Fibroblast of the aortic adventitia (primary cell): ENCODE data around the gene DCHS2. TPM values are rescaled to one million over a fixed set of nuclear protein-coding genes. Genes with fewer than 3 reads are reported as not detected.

Experiments
- DNase-seq: peaks from one replicate; pipeline ENCODE4 v3.0.0-alpha.2; 2010; ENCODE audit warnings: low read depth
- H3K4me3 ChIP-seq: 2 replicates; pipeline ENCODE4 v1.5.1; 2011; ENCODE audit warnings: low read depth, mild to moderate bottlenecking, control low read depth, low read length, moderate library complexity
- total RNA-seq: library from RNA; depleted of rRNA; stranded (reverse); fragments of >200 nt; gene quantifications from 2 replicates; pipeline ENCODE4 v1.2.3, GENCODE V29; 2012; ENCODE audit warnings: low replicate concordance
- TF ChIP-seq, protein P1 (sequence below): IDR thresholded peaks from 2 replicates; pipeline ENCODE4 v1.5.1; 2011; ENCODE audit warnings: mild to moderate bottlenecking, low read length, control low read depth, inconsistent platforms; ENCODE audit not compliant: insufficient read depth

DCHS2 gene
- total RNA-seq, 1 donor = under 0.01 TPM

DNA sequence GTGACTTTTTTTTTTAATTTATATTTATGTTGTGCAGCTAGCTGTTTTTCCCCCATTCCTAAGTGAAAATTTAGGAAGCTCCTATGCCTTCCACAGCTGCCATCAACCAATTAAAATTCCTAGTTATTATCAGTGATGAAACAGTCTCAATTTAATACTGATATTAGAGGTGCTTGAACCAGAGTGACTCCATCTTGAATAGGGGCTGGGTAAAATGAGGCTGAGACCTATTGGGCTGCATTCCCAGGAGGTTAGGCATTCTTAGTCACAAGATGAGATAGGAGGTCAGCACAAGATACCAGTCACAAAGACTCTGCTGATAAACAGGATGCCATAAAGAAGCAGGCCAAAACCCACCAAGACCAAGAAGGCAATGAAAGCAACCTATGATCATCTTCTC, 136.7 kb downstream of the DCHS2 start:
- TF ChIP-seq, protein P1, sequence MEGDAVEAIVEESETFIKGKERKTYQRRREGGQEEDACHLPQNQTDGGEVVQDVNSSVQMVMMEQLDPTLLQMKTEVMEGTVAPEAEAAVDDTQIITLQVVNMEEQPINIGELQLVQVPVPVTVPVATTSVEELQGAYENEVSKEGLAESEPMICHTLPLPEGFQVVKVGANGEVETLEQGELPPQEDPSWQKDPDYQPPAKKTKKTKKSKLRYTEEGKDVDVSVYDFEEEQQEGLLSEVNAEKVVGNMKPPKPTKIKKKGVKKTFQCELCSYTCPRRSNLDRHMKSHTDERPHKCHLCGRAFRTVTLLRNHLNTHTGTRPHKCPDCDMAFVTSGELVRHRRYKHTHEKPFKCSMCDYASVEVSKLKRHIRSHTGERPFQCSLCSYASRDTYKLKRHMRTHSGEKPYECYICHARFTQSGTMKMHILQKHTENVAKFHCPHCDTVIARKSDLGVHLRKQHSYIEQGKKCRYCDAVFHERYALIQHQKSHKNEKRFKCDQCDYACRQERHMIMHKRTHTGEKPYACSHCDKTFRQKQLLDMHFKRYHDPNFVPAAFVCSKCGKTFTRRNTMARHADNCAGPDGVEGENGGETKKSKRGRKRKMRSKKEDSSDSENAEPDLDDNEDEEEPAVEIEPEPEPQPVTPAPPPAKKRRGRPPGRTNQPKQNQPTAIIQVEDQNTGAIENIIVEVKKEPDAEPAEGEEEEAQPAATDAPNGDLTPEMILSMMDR = no peak
- no peak overlapping the region for H3K4me3 ChIP-seq
- DNase-seq = no peak

DNA sequence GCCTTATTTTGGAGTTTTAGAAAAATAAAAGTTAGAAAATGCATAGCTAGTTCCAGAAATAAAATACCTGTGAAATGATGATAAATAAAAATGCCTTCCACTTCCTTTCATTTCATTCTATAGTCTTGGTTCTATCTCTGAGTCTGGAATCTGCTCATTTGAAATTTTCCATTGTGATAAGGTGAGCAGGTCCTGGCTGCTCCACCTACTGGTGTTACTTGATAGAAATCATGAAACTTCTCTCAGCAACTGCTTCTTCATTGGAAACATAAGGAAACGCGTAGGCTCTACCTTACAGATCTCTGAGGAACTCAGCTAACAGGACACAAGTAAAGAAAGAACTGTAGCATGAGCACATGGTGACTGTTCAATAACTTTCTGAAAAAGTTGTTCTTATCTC, 141.8 kb downstream of the DCHS2 start:
- peak; percentile 7 for DNase-seq
- no peak overlapping the region for H3K4me3 ChIP-seq
- TF ChIP-seq, protein P1 = peak; percentile 29

DNA sequence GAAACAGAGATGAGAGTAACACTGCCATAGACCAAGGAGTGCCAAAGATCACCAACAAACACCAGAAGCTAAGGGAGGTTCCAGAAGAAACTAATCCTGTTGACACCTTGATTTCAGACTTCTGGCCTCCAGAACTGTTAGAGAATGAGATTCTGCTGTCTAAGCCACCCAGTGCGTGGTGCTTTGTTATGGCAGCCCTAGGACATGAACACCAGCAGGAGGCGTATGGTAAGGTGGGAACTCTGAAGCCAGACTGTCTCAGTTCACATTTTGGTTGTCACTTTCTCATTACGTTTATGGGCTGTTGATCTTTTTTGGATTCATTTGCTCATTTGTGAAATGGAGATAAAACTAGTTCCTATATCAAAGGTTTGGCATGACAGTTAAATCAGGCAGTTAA, 142.9 kb downstream of the DCHS2 start:
- H3K4me3 ChIP-seq = no peak overlapping the region
- TF ChIP-seq, protein P1 = no peak

DNA sequence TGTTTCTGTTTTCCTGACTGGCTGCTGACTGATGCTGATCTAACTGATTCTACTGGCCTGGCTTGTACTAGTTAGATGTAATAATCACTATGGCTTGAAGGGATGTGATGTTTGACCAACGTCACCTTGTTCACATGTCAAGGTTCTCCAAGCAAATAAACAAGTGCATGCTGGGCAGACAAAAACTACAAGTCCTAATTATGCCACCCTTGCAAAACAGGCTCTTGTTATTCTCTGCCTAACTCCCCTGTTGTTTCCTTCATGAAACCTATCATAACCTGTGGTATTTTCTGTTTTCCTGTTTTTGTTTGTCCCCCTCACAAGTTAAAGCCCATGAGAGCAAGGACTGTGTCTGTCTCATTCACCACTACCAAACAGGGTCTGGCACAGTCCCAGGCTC, 146.2 kb downstream of the DCHS2 start:
- no peak overlapping the region for H3K4me3 ChIP-seq
- TF ChIP-seq, protein P1 = no peak
- no peak for DNase-seq

More for the DNA sequence above, 142.9 kb downstream of the DCHS2 start:
- no peak for DNase-seq

DNA sequence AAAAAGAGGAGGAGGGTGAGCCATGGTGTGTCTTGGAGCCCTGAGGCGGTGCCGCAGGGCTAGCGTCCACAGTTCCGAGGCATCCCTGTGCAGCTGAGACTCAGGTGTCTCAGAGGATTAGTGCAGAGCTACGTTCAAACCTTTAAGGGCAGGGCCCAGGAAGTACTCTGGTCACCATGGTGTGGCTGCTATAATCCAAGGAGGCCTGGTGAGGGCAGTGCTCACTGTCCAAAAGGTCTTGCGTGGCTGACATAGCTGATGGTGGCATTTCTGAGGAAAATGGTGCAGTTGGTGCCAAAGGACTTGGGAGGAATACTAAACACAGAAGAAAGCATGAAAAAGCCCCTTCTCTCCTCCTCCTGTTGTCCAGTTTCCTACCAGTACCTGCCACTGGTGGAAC, 146.9 kb downstream of the DCHS2 start:
- TF ChIP-seq, protein P1 = no peak
- no peak overlapping the region for H3K4me3 ChIP-seq
- DNase-seq = no peak

DNA sequence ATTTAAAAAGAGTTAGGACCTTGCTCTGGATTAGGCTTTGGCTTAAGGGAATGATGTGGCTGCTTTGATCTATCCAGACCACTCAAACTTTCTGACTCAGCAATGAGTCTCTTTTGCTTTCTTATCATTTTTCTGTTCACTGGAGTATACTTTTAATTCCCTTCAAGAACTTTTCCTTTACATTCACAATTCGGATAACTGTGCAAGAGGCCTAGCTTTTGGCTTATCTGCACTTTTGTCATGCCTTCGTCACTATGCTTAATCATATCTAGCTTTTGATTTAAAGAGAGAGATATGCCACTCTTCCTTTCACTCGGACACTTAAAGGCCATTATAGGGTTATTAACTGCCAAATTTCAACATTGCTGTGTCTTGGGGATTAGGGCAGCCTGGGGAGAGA, 147.9 kb downstream of the DCHS2 start:
- no peak overlapping the region for H3K4me3 ChIP-seq
- no peak for DNase-seq

DNA sequence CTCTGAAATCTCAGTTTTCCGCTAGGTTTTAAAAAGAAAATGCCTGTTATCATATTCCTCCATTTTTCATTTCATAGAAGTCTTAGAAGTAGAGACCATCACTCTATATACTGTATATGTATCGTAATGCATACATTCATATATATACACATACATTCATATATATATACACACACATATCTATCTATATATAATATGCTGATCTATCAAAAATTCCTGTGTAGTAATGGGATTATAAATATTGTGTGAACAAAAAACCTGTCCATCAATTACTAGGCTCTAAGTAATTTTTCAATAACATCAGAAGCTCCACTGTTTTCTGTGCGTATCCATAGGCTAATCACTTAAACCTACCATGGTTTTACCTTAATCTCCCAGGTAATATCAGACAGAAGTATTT, 150.2 kb downstream of the DCHS2 start:
- no peak overlapping the region for H3K4me3 ChIP-seq
- no peak for DNase-seq
- TF ChIP-seq, protein P1 = no peak

More for the DNA sequence above, 147.9 kb downstream of the DCHS2 start:
- TF ChIP-seq, protein P1 = no peak
